ENCODE data around the gene SAP30BP.

Gene SAP30BP

GRCh38 chr17:75733471-75733870 lies 66.3 kb downstream of the SAP30BP start:
- no peak for FAIRE-seq
- DNase-seq (ENCODE audit: insufficient read length, low spot score), result no peak

GRCh38 chr17:75734674-75735294 lies 67.6 kb downstream of the SAP30BP start:
- FAIRE-seq (no peak), DNase-seq (ENCODE audit: insufficient read length, low spot score) (no peak)

- no peak for FAIRE-seq
- DNase-seq (ENCODE audit: insufficient read length, low spot score), result no peak
Observed at GRCh38 chr17:75736173-75736835, 69.2 kb downstream of the SAP30BP start.

- no peak for FAIRE-seq
Observed at GRCh38 chr17:75737133-75737962, 70.2 kb downstream of the SAP30BP start.

GRCh38 chr17:75738218-75738802 lies 71.2 kb downstream of the SAP30BP start:
- DNase-seq (ENCODE audit: insufficient read length, low spot score) (no peak), FAIRE-seq (no peak)

More at GRCh38 chr17:75737133-75737962, 70.2 kb downstream of the SAP30BP start:
- DNase-seq (ENCODE audit: insufficient read length, low spot score), result no peak

- FAIRE-seq (no peak), DNase-seq (ENCODE audit: insufficient read length, low spot score) (no peak)
Observed at GRCh38 chr17:75739174-75739573, 72.0 kb downstream of the SAP30BP start.

GRCh38 chr17:75739801-75740200 lies 72.7 kb downstream of the SAP30BP start:
- FAIRE-seq (no peak), DNase-seq (ENCODE audit: insufficient read length, low spot score) (no peak)

GRCh38 chr17:75740215-75740614 lies 73.1 kb downstream of the SAP30BP start:
- FAIRE-seq, result no peak

GRCh38 chr17:75740631-75741077 lies 73.5 kb downstream of the SAP30BP start:
- no peak for FAIRE-seq

More at GRCh38 chr17:75740215-75740614, 73.1 kb downstream of the SAP30BP start:
- DNase-seq (ENCODE audit: insufficient read length, low spot score), result no peak

GRCh38 chr17:75742337-75742736 lies 75.2 kb downstream of the SAP30BP start:
- no peak for FAIRE-seq
- DNase-seq (ENCODE audit: insufficient read length, low spot score), result no peak

More at GRCh38 chr17:75740631-75741077, 73.5 kb downstream of the SAP30BP start:
- no peak for DNase-seq (ENCODE audit: insufficient read length, low spot score)

GRCh38 chr17:75743625-75744206 lies 76.6 kb downstream of the SAP30BP start:
- FAIRE-seq (no peak), DNase-seq (ENCODE audit: insufficient read length, low spot score) (no peak)

GRCh38 chr17:75748706-75749105 lies 81.6 kb downstream of the SAP30BP start:
- DNase-seq (ENCODE audit: insufficient read length, low spot score) (no peak), FAIRE-seq (no peak)

- peak; percentile 89 for DNase-seq (ENCODE audit: insufficient read length, low spot score)
- no peak for FAIRE-seq
Observed at GRCh38 chr17:75749545-75750389, 82.6 kb downstream of the SAP30BP start.

- FAIRE-seq, result no peak
- DNase-seq (ENCODE audit: insufficient read length, low spot score), result no peak
Observed at GRCh38 chr17:75750661-75751423, 83.7 kb downstream of the SAP30BP start.

GRCh38 chr17:75751676-75752404 lies 84.7 kb downstream of the SAP30BP start:
- FAIRE-seq (no peak), DNase-seq (ENCODE audit: insufficient read length, low spot score) (no peak)

- no peak for FAIRE-seq
- no peak for DNase-seq (ENCODE audit: insufficient read length, low spot score)
Observed at GRCh38 chr17:75752405-75752709, 85.2 kb downstream of the SAP30BP start.

- peak; percentile 4 for FAIRE-seq
- DNase-seq (ENCODE audit: insufficient read length, low spot score), result no peak
Observed at GRCh38 chr17:75752802-75753513, 85.8 kb downstream of the SAP30BP start.

Measured in GM19239 (cell line).